ENCODE results near the gene ATXN2. TPM values are rescaled to one million over a fixed set of nuclear protein-coding genes. Genes with fewer than 3 reads are reported as not detected.

The ATXN2 gene
- total RNA-seq, 2 experiments from 2014 or later: 21.9 to 23.7 TPM

DNA sequence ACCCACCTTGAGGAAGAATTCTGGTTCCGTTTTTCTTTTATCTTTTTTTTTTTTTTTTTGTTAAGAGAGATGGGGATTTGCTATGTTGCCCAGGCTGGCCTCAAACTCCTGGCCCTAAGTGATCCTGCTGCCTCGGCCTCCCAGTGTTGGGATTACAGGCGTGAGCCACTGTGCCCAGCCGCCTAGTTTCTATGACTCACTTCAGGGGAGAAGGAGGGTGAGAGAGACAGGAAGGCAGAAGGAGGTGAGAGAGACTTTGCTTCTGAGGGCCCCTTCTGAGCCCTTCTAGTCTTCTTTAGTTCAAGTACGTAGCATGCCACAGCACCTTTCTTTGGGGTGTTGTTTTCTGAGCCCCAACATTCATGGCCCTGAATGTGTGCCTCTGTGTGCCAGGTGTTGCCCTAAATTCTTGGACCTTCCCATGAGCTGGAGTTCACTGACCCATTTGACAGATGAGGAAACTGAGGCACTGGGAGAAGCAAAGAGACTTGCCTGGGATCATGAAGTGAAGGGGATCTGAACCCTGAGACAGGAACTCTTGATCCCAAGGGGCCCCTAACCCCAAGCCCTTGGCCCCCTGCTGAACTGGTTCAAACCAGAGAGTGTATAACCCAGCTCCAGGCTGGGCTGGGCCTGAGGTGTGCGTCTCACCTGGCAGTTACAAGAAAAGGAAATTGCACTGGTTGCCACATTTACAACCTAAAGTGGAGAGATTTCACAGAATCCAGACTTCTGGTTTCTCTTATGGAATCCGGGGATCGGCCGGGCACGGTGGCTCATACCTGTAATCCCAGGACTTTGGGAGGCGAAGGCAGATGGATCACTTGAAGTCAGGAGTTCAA, 172.6 kb downstream of the ATXN2 start:
- peaks cover 72% of the 10 kb centered on the region for H3K4me1 Mint-ChIP-seq (ENCODE audit: low read depth)
- POLR2A ChIA-PET: interaction anchor here (0.8 to 5.2 kb wide), 7 partner anchors 8 to 30 kb away, joined by 3 to 35 read pairs (median 6); no protein-coding TSS in a partner anchor
- TF ChIP-seq, protein P1, sequence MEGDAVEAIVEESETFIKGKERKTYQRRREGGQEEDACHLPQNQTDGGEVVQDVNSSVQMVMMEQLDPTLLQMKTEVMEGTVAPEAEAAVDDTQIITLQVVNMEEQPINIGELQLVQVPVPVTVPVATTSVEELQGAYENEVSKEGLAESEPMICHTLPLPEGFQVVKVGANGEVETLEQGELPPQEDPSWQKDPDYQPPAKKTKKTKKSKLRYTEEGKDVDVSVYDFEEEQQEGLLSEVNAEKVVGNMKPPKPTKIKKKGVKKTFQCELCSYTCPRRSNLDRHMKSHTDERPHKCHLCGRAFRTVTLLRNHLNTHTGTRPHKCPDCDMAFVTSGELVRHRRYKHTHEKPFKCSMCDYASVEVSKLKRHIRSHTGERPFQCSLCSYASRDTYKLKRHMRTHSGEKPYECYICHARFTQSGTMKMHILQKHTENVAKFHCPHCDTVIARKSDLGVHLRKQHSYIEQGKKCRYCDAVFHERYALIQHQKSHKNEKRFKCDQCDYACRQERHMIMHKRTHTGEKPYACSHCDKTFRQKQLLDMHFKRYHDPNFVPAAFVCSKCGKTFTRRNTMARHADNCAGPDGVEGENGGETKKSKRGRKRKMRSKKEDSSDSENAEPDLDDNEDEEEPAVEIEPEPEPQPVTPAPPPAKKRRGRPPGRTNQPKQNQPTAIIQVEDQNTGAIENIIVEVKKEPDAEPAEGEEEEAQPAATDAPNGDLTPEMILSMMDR (IDR thresholded peaks at IDR 0.05): no peak
- H3K36me3 ChIP-seq (ENCODE audit: insufficient read depth, low read length): peaks cover 12% of the 10 kb centered on the region
- no peaks in the 10 kb centered on the region for H3K27me3 ChIP-seq (ENCODE audit: control insufficient read depth in 1 of 2, insufficient read depth in 2 of 2, low read length in 2 of 2)
- H3K4me3 Mint-ChIP-seq: peak overlapping the region; percentile 58
- peak in 4 of 14 experiments; percentile 59 to 70 (median 59) for DNase-seq
- ATAC-seq (ENCODE audit: poor library complexity): peak; percentile 23
- intact Hi-C loops (cut with DNase I, micrococcal nuclease): no loop called here
- CTCF ChIA-PET: interaction anchor here (0.8 to 3.5 kb wide), 5 partner anchors 22 to 30 kb away, joined by 3 to 17 read pairs (median 6); no protein-coding TSS in a partner anchor
- peak overlapping the region; percentile 100 for H3K27ac Mint-ChIP-seq
- H3K27ac ChIP-seq (ENCODE audit: low read depth in 1 of 2, low read length in 2 of 2): peak overlapping the region; percentile 69 to 81
- peaks cover 21% of the 10 kb centered on the region for H3K36me3 Mint-ChIP-seq (ENCODE audit: low read depth)
- H3K4me3 ChIP-seq (ENCODE audit: low read length): no peak overlapping the region
- peaks cover 82% of the 10 kb centered on the region for H3K4me1 ChIP-seq (ENCODE audit: insufficient read depth, low read length)
- H3K9me3 Mint-ChIP-seq: no peaks in the 10 kb centered on the region
- no peaks in the 10 kb centered on the region for H3K9me3 ChIP-seq (ENCODE audit: control insufficient read depth in 1 of 2, insufficient read depth in 1 of 2, low read length in 2 of 2)
- H3K27me3 Mint-ChIP-seq: no peaks in the 10 kb centered on the region

DNA sequence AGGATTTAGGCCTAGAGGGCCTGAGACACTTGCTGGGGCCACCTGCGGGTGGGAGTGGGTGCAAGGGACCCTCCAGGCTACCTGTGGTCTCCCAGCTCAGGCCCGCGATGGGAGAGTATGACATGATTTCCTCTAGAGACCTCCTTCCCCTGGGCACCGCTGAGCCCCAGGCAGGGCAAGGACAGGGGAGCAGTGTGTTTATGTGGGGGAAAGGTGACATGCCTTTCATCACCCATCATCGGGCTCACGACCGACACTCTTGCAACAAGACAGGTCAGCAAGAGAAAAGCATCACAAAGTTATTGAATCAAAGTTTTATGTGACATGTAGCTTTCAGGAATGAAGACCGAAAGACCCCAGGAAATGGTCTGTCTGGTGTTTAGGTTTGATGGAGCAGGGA, 173.5 kb downstream of the ATXN2 start:
- peaks cover 68% of the 10 kb centered on the region for H3K4me1 Mint-ChIP-seq (ENCODE audit: low read depth)
- DNase-seq: peak in 1 of 14 experiments; percentile 25
- H3K9me3 Mint-ChIP-seq: no peaks in the 10 kb centered on the region
- Histone ChIP-seq H3K27ac (ENCODE audit: low read depth in 1 of 2, low read length in 2 of 2) (peak overlapping the region; percentile 14 to 81), H3K36me3 (ENCODE audit: insufficient read depth, low read length) (peaks cover 19% of the 10 kb centered on the region), H3K4me1 (ENCODE audit: insufficient read depth, low read length) (peaks cover 73% of the 10 kb centered on the region), H3K9me3 (ENCODE audit: control insufficient read depth in 1 of 2, insufficient read depth in 1 of 2, low read length in 2 of 2) (no peaks in the 10 kb centered on the region), H3K4me3 (ENCODE audit: low read length) (no peak overlapping the region), H3K27me3 (ENCODE audit: control insufficient read depth in 1 of 2, insufficient read depth in 2 of 2, low read length in 2 of 2) (no peaks in the 10 kb centered on the region)
- no peak for ATAC-seq (ENCODE audit: poor library complexity)
- intact Hi-C loops (cut with DNase I, micrococcal nuclease): loop anchor here in 1 of 2 experiments (2.0 kb wide), 1 partner anchor 17 kb away; no protein-coding TSS in a partner anchor
- H3K27ac Mint-ChIP-seq: peak overlapping the region; percentile 100
- H3K36me3 Mint-ChIP-seq (ENCODE audit: low read depth): peaks cover 28% of the 10 kb centered on the region
- peak overlapping the region; percentile 2 for H3K4me3 Mint-ChIP-seq
- TF ChIP-seq, protein P1 (IDR thresholded peaks at IDR 0.05): no peak
- POLR2A ChIA-PET: interaction anchor here (1.4 to 1.5 kb wide), 2 partner anchors 9 to 19 kb away, joined by 5 to 6 read pairs; no protein-coding TSS in a partner anchor
- CTCF ChIA-PET: interaction anchor here (1.0 to 3.5 kb wide), 7 partner anchors 9 to 29 kb away, joined by 3 to 17 read pairs (median 6); no protein-coding TSS in a partner anchor
- H3K27me3 Mint-ChIP-seq: no peaks in the 10 kb centered on the region

DNA sequence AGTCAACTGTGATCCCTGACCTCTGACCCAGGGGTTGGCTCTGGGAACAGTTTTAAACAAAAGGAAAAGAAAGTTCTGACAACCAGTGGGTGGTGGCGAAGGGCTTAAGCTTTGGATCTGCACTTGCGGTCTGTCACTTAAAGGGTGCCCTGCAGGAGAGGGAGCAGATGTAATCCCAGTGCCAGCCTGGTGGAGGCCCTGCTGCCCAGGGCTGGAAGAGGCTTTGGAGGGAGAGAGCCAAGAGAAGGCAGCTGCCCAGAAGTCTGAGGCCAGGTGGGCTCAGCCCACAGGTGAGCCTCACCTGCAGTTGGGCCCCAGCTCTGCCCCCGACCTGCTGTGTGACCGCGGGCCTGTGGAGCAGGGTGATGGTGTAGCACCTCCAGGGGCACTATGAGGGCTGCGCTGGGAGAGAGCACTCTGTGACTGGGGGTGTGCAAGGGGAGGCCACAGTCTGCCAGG, 174.3 kb downstream of the ATXN2 start:
- ATAC-seq (ENCODE audit: poor library complexity) (peak; percentile 45), DNase-seq (peak in 2 of 14 experiments; percentile 53 to 63)
- Mint-ChIP-seq H3K27me3 (no peaks in the 10 kb centered on the region), H3K9me3 (no peaks in the 10 kb centered on the region), H3K27ac (peak overlapping the region; percentile 100), H3K4me1 (ENCODE audit: low read depth) (peaks cover 63% of the 10 kb centered on the region), H3K36me3 (ENCODE audit: low read depth) (peaks cover 32% of the 10 kb centered on the region), H3K4me3 (no peak overlapping the region)
- H3K9me3 ChIP-seq (ENCODE audit: control insufficient read depth in 1 of 2, insufficient read depth in 1 of 2, low read length in 2 of 2): no peaks in the 10 kb centered on the region
- no peaks in the 10 kb centered on the region for H3K27me3 ChIP-seq (ENCODE audit: control insufficient read depth in 1 of 2, insufficient read depth in 2 of 2, low read length in 2 of 2)
- peaks cover 27% of the 10 kb centered on the region for H3K36me3 ChIP-seq (ENCODE audit: insufficient read depth, low read length)
- H3K4me1 ChIP-seq (ENCODE audit: insufficient read depth, low read length): peaks cover 65% of the 10 kb centered on the region
- intact Hi-C loops (cut with DNase I, micrococcal nuclease): loop anchor here in 1 of 2 experiments (2.0 kb wide), 1 partner anchor 16 kb away; no protein-coding TSS in a partner anchor
- CTCF ChIA-PET: interaction anchor here (1.2 to 3.5 kb wide), 7 partner anchors 10 to 28 kb away, joined by 4 to 17 read pairs (median 6); no protein-coding TSS in a partner anchor
- TF ChIP-seq, protein P1 (IDR thresholded peaks at IDR 0.05): no peak
- no peak overlapping the region for H3K4me3 ChIP-seq (ENCODE audit: low read length)
- H3K27ac ChIP-seq (ENCODE audit: low read depth in 1 of 2, low read length in 2 of 2): peak overlapping the region; percentile 14 to 63
- POLR2A ChIA-PET: interaction anchor here (0.8 to 1.8 kb wide), 3 partner anchors 10 to 20 kb away, joined by 3 to 7 read pairs (median 6); no protein-coding TSS in a partner anchor

All from CD4-positive, alpha-beta T cell (primary cell).